GM18526 (cell line): ENCODE results near the gene MB.

Source experiments
- POLR2A ChIP-seq: IDR thresholded peaks from 3 replicates; pipeline ENCODE4 v1.6.1; 2011; ENCODE audit not compliant: insufficient read length; ENCODE audit errors: extremely low read depth

Gene MB

GRCh38 chr22:35596821-35597220 lies 20.3 kb downstream of the MB start:
- no peak for TF ChIP-seq POLR2A

GRCh38 chr22:35594686-35595085 lies 22.4 kb downstream of the MB start:
- no peak for TF ChIP-seq POLR2A

GRCh38 chr22:35593891-35594470 lies 23.1 kb downstream of the MB start:
- TF ChIP-seq POLR2A, result no peak

GRCh38 chr22:35593071-35593890 lies 23.8 kb downstream of the MB start:
- no peak for TF ChIP-seq POLR2A

- no peak for TF ChIP-seq POLR2A
These were observed 24.6 kb downstream of the MB start for GRCh38 chr22:35592418-35592967.

GRCh38 chr22:35591714-35592417 lies 25.3 kb downstream of the MB start:
- no peak for TF ChIP-seq POLR2A

GRCh38 chr22:35590634-35591295 lies 26.4 kb downstream of the MB start:
- TF ChIP-seq POLR2A, result no peak

GRCh38 chr22:35589756-35590093 lies 27.4 kb downstream of the MB start:
- TF ChIP-seq POLR2A, result no peak

GRCh38 chr22:35589071-35589755 lies 27.9 kb downstream of the MB start:
- TF ChIP-seq POLR2A, result no peak

GRCh38 chr22:35587896-35588295 lies 29.2 kb downstream of the MB start:
- TF ChIP-seq POLR2A, result no peak

- no peak for TF ChIP-seq POLR2A
These were observed 29.7 kb downstream of the MB start for GRCh38 chr22:35587447-35587870.

- no peak for TF ChIP-seq POLR2A
These were observed 30.4 kb downstream of the MB start for GRCh38 chr22:35586771-35587170.

GRCh38 chr22:35582861-35583670 lies 34.1 kb downstream of the MB start:
- no peak for TF ChIP-seq POLR2A
